Neutrophil (primary cell): ENCODE data around the gene RNF208.

Source experiments
- H3K27ac ChIP-seq: fragments of 200-600 bp; sonication (generic); 2 replicates; pipeline ENCODE4 v1.5.1; 2016; ENCODE audit warnings: mild to moderate bottlenecking, moderate library complexity
- H3K27me3 ChIP-seq: fragments of 200-600 bp; sonication (generic); 2 replicates; pipeline ENCODE4 v1.6.0; 2016; ENCODE audit warnings: mild to moderate bottlenecking
- H3K36me3 ChIP-seq: fragments of 200-600 bp; sonication (generic); 2 replicates; pipeline ENCODE4 v1.5.1; 2017
- H3K4me1 ChIP-seq, 2 experiments: fragments of 200-600 bp in 1 of 2; sonication (generic) in 1 of 2; 1 replicate in 1 of 2; 2 replicates in 1 of 2; pipeline versions ENCODE4 v1.5.1 to v1.6.1; 2013 to 2016; ENCODE audit warnings: low read depth in 1 of 2, low read length in 1 of 2, mild to moderate bottlenecking in 1 of 2, moderate library complexity in 1 of 2; ENCODE audit not compliant: control insufficient read depth in 1 of 2, insufficient read depth in 1 of 2
- H3K4me3 ChIP-seq, 2 experiments: fragments of 200-600 bp in 1 of 2; sonication (generic) in 1 of 2; 1 replicate in 1 of 2; 2 replicates in 1 of 2; pipeline ENCODE4 v1.5.1; 2013 to 2016; ENCODE audit warnings: low read depth in 1 of 2, low read length in 1 of 2, mild to moderate bottlenecking in 1 of 2, moderate library complexity in 1 of 2
- H3K9me3 ChIP-seq: fragments of 200-600 bp; sonication (generic); 2 replicates; pipeline ENCODE4 v1.5.1; 2016
- CTCF ChIP-seq: fragments of 200-600 bp; sonication (generic); IDR thresholded peaks from 2 replicates; pipeline ENCODE4 v1.5.1; 2016; ENCODE audit warnings: antibody characterized with exemption

Gene RNF208

GRCh38 chr9:137204731-137205125, 17.3 kb downstream of the RNF208 start:
- peaks cover 43 to 47% of the 10 kb centered on the region in 2 experiments for H3K4me1 ChIP-seq
- no peaks in the 10 kb centered on the region for H3K9me3 ChIP-seq
- peak overlapping the region; percentile 94 to 99 for H3K4me3 ChIP-seq
- TF ChIP-seq CTCF, result no peak
- peak overlapping the region; percentile 88 for H3K27ac ChIP-seq
- H3K27me3 ChIP-seq, result peaks cover 3% of the 10 kb centered on the region
- H3K36me3 ChIP-seq, result no peaks in the 10 kb centered on the region

GRCh38 chr9:137202966-137203365, 19.1 kb downstream of the RNF208 start:
- H3K27me3 ChIP-seq, result peaks cover 15% of the 10 kb centered on the region
- no peak overlapping the region for H3K27ac ChIP-seq
- no peak for TF ChIP-seq CTCF
- peaks cover 51 to 52% of the 10 kb centered on the region in 2 experiments for H3K4me1 ChIP-seq
- no peak overlapping the region for H3K4me3 ChIP-seq
- no peaks in the 10 kb centered on the region for H3K9me3 ChIP-seq
- no peaks in the 10 kb centered on the region for H3K36me3 ChIP-seq

- Histone ChIP-seq H3K36me3 (no peaks in the 10 kb centered on the region), H3K4me3 (peak overlapping the region; percentile 77 to 93), H3K4me1 (peaks cover 36 to 37% of the 10 kb centered on the region in 2 experiments), H3K9me3 (no peaks in the 10 kb centered on the region), H3K27ac (peak overlapping the region; percentile 87), H3K27me3 (peaks cover 15% of the 10 kb centered on the region)
- TF ChIP-seq CTCF, result no peak
These were observed 20.7 kb downstream of the RNF208 start for GRCh38 chr9:137201205-137201868.

- Histone ChIP-seq H3K36me3 (no peaks in the 10 kb centered on the region), H3K9me3 (no peaks in the 10 kb centered on the region), H3K27ac (peak within 1 kb of the TSS; percentile 87), H3K4me3 (peak within 1 kb of the TSS; percentile 77 to 93), H3K4me1 (peaks cover 29% of the 10 kb centered on the region in 2 experiments), H3K27me3 (peaks cover 15% of the 10 kb centered on the region)
- TF ChIP-seq CTCF, result peak; percentile 54
These were observed 21.5 kb downstream of the RNF208 start, which contains the start of gene TPRN for GRCh38 chr9:137200311-137201204. TPRN (minus strand) TSS chr9:137200741; CDS start chr9:137200711, 30 bp downstream.

- Histone ChIP-seq H3K9me3 (no peaks in the 10 kb centered on the region), H3K4me1 (peaks cover 22 to 23% of the 10 kb centered on the region in 2 experiments), H3K27me3 (peaks cover 15% of the 10 kb centered on the region), H3K27ac (no peak overlapping the region), H3K36me3 (no peaks in the 10 kb centered on the region), H3K4me3 (peak overlapping the region in 1 of 2 experiments; percentile 41)
- TF ChIP-seq CTCF, result no peak
These were observed 22.5 kb downstream of the RNF208 start for GRCh38 chr9:137199411-137200121.
